ENCODE data around the gene GMPR2.

GMPR2 gene

GRCh38 chr14:24226473-24226872, 6.3 kb upstream of the GMPR2 start:
- Mint-ChIP-seq H3K4me3 (no peak overlapping the region), H3K9me3 (no peaks in the 10 kb centered on the region), H3K27ac (no peak overlapping the region), H3K27me3 (no peaks in the 10 kb centered on the region), H3K4me1 (ENCODE audit: low read depth in 2 of 2) (peaks cover 15 to 24% of the 10 kb centered on the region in 2 donors), H3K36me3 (ENCODE audit: insufficient read depth) (peaks cover 36% of the 10 kb centered on the region)
- ATAC-seq (replicated peaks) (no peak), DNase-seq (no peak)

- Mint-ChIP-seq H3K4me1 (ENCODE audit: low read depth in 2 of 2) (peaks cover 28 to 29% of the 10 kb centered on the region in 2 donors), H3K9me3 (no peaks in the 10 kb centered on the region), H3K27me3 (no peaks in the 10 kb centered on the region), H3K27ac (no peak overlapping the region), H3K4me3 (no peak overlapping the region), H3K36me3 (ENCODE audit: insufficient read depth) (peaks cover 39% of the 10 kb centered on the region)
- no peak for ATAC-seq (replicated peaks)
- no peak for DNase-seq
Measured at GRCh38 chr14:24228902-24229301, 3.8 kb upstream of the GMPR2 start.

- Mint-ChIP-seq H3K9me3 (no peaks in the 10 kb centered on the region), H3K27me3 (no peaks in the 10 kb centered on the region), H3K27ac (peak overlapping the region; percentile 81 to 91), H3K4me3 (peak overlapping the region; percentile 80 to 85), H3K4me1 (ENCODE audit: low read depth in 2 of 2) (peaks cover 32 to 40% of the 10 kb centered on the region in 2 donors), H3K36me3 (ENCODE audit: insufficient read depth) (peaks cover 32% of the 10 kb centered on the region)
- peak; percentile 23 to 35 (median 27) for DNase-seq
- ATAC-seq (replicated peaks): peak; percentile 52
Measured at GRCh38 chr14:24231263-24232120, 1.2 kb upstream of the GMPR2 start.

- Mint-ChIP-seq H3K9me3 (no peaks in the 10 kb centered on the region), H3K27ac (peak within 1 kb of the TSS; percentile 81 to 91), H3K4me1 (ENCODE audit: low read depth in 2 of 2) (peaks cover 36 to 42% of the 10 kb centered on the region in 2 donors), H3K27me3 (no peaks in the 10 kb centered on the region), H3K4me3 (peak within 1 kb of the TSS; percentile 80 to 85), H3K36me3 (ENCODE audit: insufficient read depth) (peaks cover 38% of the 10 kb centered on the region)
- ATAC-seq (replicated peaks) (peak; percentile 83), DNase-seq (peak; percentile 82 to 86 (median 82))
Measured at GRCh38 chr14:24232121-24232644, 546 bp upstream of the GMPR2 start, which contains the start of gene NEDD8. NEDD8 (minus strand) TSS chr14:24232367; CDS start chr14:24232267, 100 bp downstream.

- H3K4me3 Mint-ChIP-seq: peak overlapping the region; percentile 80 to 85
- DNase-seq (no peak), ATAC-seq (replicated peaks) (no peak)
- peaks cover 41 to 48% of the 10 kb centered on the region in 2 donors for H3K4me1 Mint-ChIP-seq (ENCODE audit: low read depth in 2 of 2)
- no peaks in the 10 kb centered on the region for H3K9me3 Mint-ChIP-seq
- H3K27ac Mint-ChIP-seq: peak overlapping the region; percentile 49 to 81
- H3K36me3 Mint-ChIP-seq (ENCODE audit: insufficient read depth): peaks cover 36% of the 10 kb centered on the region
- H3K27me3 Mint-ChIP-seq: no peaks in the 10 kb centered on the region
Measured at GRCh38 chr14:24233538-24233866, 773 bp downstream of the GMPR2 start.

- no peak for ATAC-seq (replicated peaks)
- DNase-seq: no peak
- H3K36me3 Mint-ChIP-seq (ENCODE audit: insufficient read depth): peaks cover 35% of the 10 kb centered on the region
- no peaks in the 10 kb centered on the region for H3K27me3 Mint-ChIP-seq
- peak overlapping the region; percentile 14 to 80 for H3K4me3 Mint-ChIP-seq
- H3K27ac Mint-ChIP-seq: peak overlapping the region; percentile 47 to 49
- peaks cover 49 to 55% of the 10 kb centered on the region in 2 donors for H3K4me1 Mint-ChIP-seq (ENCODE audit: low read depth in 2 of 2)
- no peaks in the 10 kb centered on the region for H3K9me3 Mint-ChIP-seq
Measured at GRCh38 chr14:24234095-24235005, 1.6 kb downstream of the GMPR2 start.

- Mint-ChIP-seq H3K27me3 (no peaks in the 10 kb centered on the region), H3K36me3 (ENCODE audit: insufficient read depth) (peaks cover 51% of the 10 kb centered on the region), H3K4me3 (no peak overlapping the region), H3K27ac (peak overlapping the region; percentile 11 to 83), H3K4me1 (ENCODE audit: low read depth in 2 of 2) (peaks cover 60 to 67% of the 10 kb centered on the region in 2 donors), H3K9me3 (no peaks in the 10 kb centered on the region)
- no peak for ATAC-seq (replicated peaks)
- DNase-seq: no peak
Measured at GRCh38 chr14:24235804-24236688, 3.3 kb downstream of the GMPR2 start.

GRCh38 chr14:24236689-24237462, 4.1 kb downstream of the GMPR2 start:
- no peaks in the 10 kb centered on the region for H3K27me3 Mint-ChIP-seq
- no peak for ATAC-seq (replicated peaks)
- H3K27ac Mint-ChIP-seq: peak overlapping the region in 1 of 2 donors; percentile 57

GRCh38 chr14:24237463-24237955, 4.8 kb downstream of the GMPR2 start:
- no peak for ATAC-seq (replicated peaks)
- no peak for DNase-seq
- Mint-ChIP-seq H3K4me3 (no peak overlapping the region), H3K27me3 (no peaks in the 10 kb centered on the region), H3K27ac (peak overlapping the region in 1 of 2 donors; percentile 57), H3K36me3 (ENCODE audit: insufficient read depth) (peaks cover 62% of the 10 kb centered on the region), H3K9me3 (no peaks in the 10 kb centered on the region), H3K4me1 (ENCODE audit: low read depth in 2 of 2) (peaks cover 60 to 67% of the 10 kb centered on the region in 2 donors)

More at GRCh38 chr14:24236689-24237462, 4.1 kb downstream of the GMPR2 start:
- no peaks in the 10 kb centered on the region for H3K9me3 Mint-ChIP-seq
- DNase-seq: no peak
- no peak overlapping the region for H3K4me3 Mint-ChIP-seq
- H3K4me1 Mint-ChIP-seq (ENCODE audit: low read depth in 2 of 2): peaks cover 54 to 64% of the 10 kb centered on the region in 2 donors
- H3K36me3 Mint-ChIP-seq (ENCODE audit: insufficient read depth): peaks cover 56% of the 10 kb centered on the region

- H3K27me3 Mint-ChIP-seq: no peaks in the 10 kb centered on the region
- DNase-seq (no peak), ATAC-seq (replicated peaks) (no peak)
- H3K27ac Mint-ChIP-seq: peak overlapping the region; percentile 3 to 57
- no peaks in the 10 kb centered on the region for H3K9me3 Mint-ChIP-seq
- H3K36me3 Mint-ChIP-seq (ENCODE audit: insufficient read depth): peaks cover 67% of the 10 kb centered on the region
- H3K4me3 Mint-ChIP-seq: no peak overlapping the region
- H3K4me1 Mint-ChIP-seq (ENCODE audit: low read depth in 2 of 2): peaks cover 62 to 68% of the 10 kb centered on the region in 2 donors
Measured at GRCh38 chr14:24238123-24238522, 5.4 kb downstream of the GMPR2 start.

GRCh38 chr14:24238527-24239037, 5.9 kb downstream of the GMPR2 start:
- H3K4me3 Mint-ChIP-seq: no peak overlapping the region
- H3K27me3 Mint-ChIP-seq: no peaks in the 10 kb centered on the region
- DNase-seq: no peak
- peak overlapping the region; percentile 57 to 83 for H3K27ac Mint-ChIP-seq
- peaks cover 67% of the 10 kb centered on the region for H3K36me3 Mint-ChIP-seq (ENCODE audit: insufficient read depth)
- ATAC-seq (replicated peaks): no peak
- peaks cover 65% of the 10 kb centered on the region in 2 donors for H3K4me1 Mint-ChIP-seq (ENCODE audit: low read depth in 2 of 2)
- H3K9me3 Mint-ChIP-seq: no peaks in the 10 kb centered on the region

All from effector memory CD8-positive, alpha-beta T cell (primary cell).